Measurements from ENCODE around the gene RBPJ. TPM values are rescaled to one million over a fixed set of nuclear protein-coding genes. Genes with fewer than 3 reads are reported as not detected.

The RBPJ gene
- total RNA-seq, 1 donor from 2014 or later = 38.2 TPM

GRCh38 chr4:26433556-26433955, 112.7 kb downstream of the RBPJ start:
- intact Hi-C loops (cut with DNase I) = no loop called here
- DNase-seq (ENCODE audit: low spot score) = no peak

GRCh38 chr4:26434030-26434639, 113.3 kb downstream of the RBPJ start:
- no peak for DNase-seq (ENCODE audit: low spot score)
- intact Hi-C loops (cut with DNase I) = no loop called here

- intact Hi-C loops (cut with DNase I) = no loop called here
- no peak for DNase-seq (ENCODE audit: low spot score)
Observed at GRCh38 chr4:26441102-26441501, 120.3 kb downstream of the RBPJ start.

GRCh38 chr4:26441771-26442170, 121.0 kb downstream of the RBPJ start:
- DNase-seq (ENCODE audit: low spot score) = no peak
- intact Hi-C loops (cut with DNase I) = no loop called here

- DNase-seq (ENCODE audit: low spot score) = no peak
- intact Hi-C loops (cut with DNase I) = no loop called here
Observed at GRCh38 chr4:26447378-26447777, 126.6 kb downstream of the RBPJ start.

- no peak for DNase-seq (ENCODE audit: low spot score)
- intact Hi-C loops (cut with DNase I) = no loop called here
Observed at GRCh38 chr4:26450418-26450817, 129.6 kb downstream of the RBPJ start.

GRCh38 chr4:26451597-26451996, 130.8 kb downstream of the RBPJ start:
- intact Hi-C loops (cut with DNase I) = no loop called here

GRCh38 chr4:26452565-26453531, 132.0 kb downstream of the RBPJ start:
- DNase-seq (ENCODE audit: low spot score) = no peak
- intact Hi-C loops (cut with DNase I) = no loop called here

More at GRCh38 chr4:26451597-26451996, 130.8 kb downstream of the RBPJ start:
- DNase-seq (ENCODE audit: low spot score) = no peak

- intact Hi-C loops (cut with DNase I) = loop anchor here (5.0 kb wide), 1 partner anchor 267 kb away; no protein-coding TSS in a partner anchor
Observed at GRCh38 chr4:26454961-26455360, 134.1 kb downstream of the RBPJ start.

GRCh38 chr4:26455571-26455970, 134.8 kb downstream of the RBPJ start:
- intact Hi-C loops (cut with DNase I) = loop anchor here (5.0 kb wide), 1 partner anchor 267 kb away; no protein-coding TSS in a partner anchor
- DNase-seq (ENCODE audit: low spot score) = no peak

More at GRCh38 chr4:26454961-26455360, 134.1 kb downstream of the RBPJ start:
- no peak for DNase-seq (ENCODE audit: low spot score)

- intact Hi-C loops (cut with DNase I) = loop anchor here (5.0 kb wide), 1 partner anchor 265 kb away; no protein-coding TSS in a partner anchor
- DNase-seq (ENCODE audit: low spot score) = no peak
Observed at GRCh38 chr4:26457412-26457811, 136.6 kb downstream of the RBPJ start.

- DNase-seq (ENCODE audit: low spot score) = no peak
- intact Hi-C loops (cut with DNase I) = loop anchor here (2.0 to 5.0 kb wide), 2 partner anchors 264 to 551 kb away; no protein-coding TSS in a partner anchor
Observed at GRCh38 chr4:26458157-26458561, 137.3 kb downstream of the RBPJ start.

- intact Hi-C loops (cut with DNase I) = loop anchor here (2.0 to 5.0 kb wide), 2 partner anchors 263 to 550 kb away; no protein-coding TSS in a partner anchor
- no peak for DNase-seq (ENCODE audit: low spot score)
Observed at GRCh38 chr4:26459054-26459755, 138.4 kb downstream of the RBPJ start.

- no peak for DNase-seq (ENCODE audit: low spot score)
- intact Hi-C loops (cut with DNase I) = loop anchor here (2.0 to 5.0 kb wide), 2 partner anchors 262 to 549 kb away; no protein-coding TSS in a partner anchor
Observed at GRCh38 chr4:26459756-26460530, 139.1 kb downstream of the RBPJ start.

GRCh38 chr4:26462874-26463273, 142.1 kb downstream of the RBPJ start:
- intact Hi-C loops (cut with DNase I) = no loop called here

GRCh38 chr4:26463386-26463785, 142.6 kb downstream of the RBPJ start:
- intact Hi-C loops (cut with DNase I) = no loop called here
- no peak for DNase-seq (ENCODE audit: low spot score)

More at GRCh38 chr4:26462874-26463273, 142.1 kb downstream of the RBPJ start:
- no peak for DNase-seq (ENCODE audit: low spot score)

- intact Hi-C loops (cut with DNase I) = no loop called here
- no peak for DNase-seq (ENCODE audit: low spot score)
Observed at GRCh38 chr4:26464420-26465095, 143.7 kb downstream of the RBPJ start.

- no peak for DNase-seq (ENCODE audit: low spot score)
- intact Hi-C loops (cut with DNase I) = no loop called here
Observed at GRCh38 chr4:26466578-26467270, 145.9 kb downstream of the RBPJ start.

Data from cardiac septum (tissue), 1 donor.